Endodermal cell (in vitro differentiated cells): ENCODE data around the gene TMED7. TPM values are rescaled to one million over a fixed set of nuclear protein-coding genes. Genes with fewer than 3 reads are reported as not detected.
A peak's percentile ranks its signal among the peaks of the same experiment; 100 is the strongest.

ENCODE experiments used
- DNase-seq: peaks from one replicate; pipeline ENCODE4 v3.0.0-alpha.2; 2017
- H3K27ac ChIP-seq: 2 replicates; pipeline ENCODE4 v1.5.1; 2013; ENCODE audit warnings: mild to moderate bottlenecking, low read depth, low read length, moderate library complexity
- H3K27me3 ChIP-seq: 2 replicates; pipeline ENCODE4 v1.6.1; 2013; ENCODE audit warnings: mild to moderate bottlenecking, low read length, moderate library complexity; ENCODE audit not compliant: insufficient read depth, control insufficient read depth, poor library complexity, severe bottlenecking
- H3K36me3 ChIP-seq: 2 replicates; pipeline ENCODE4 v1.7.0; 2013; ENCODE audit warnings: mild to moderate bottlenecking, low read length, moderate library complexity; ENCODE audit not compliant: control insufficient read depth, insufficient read depth
- H3K4me1 ChIP-seq: one replicate; pipeline ENCODE4 v1.7.0; 2013; ENCODE audit warnings: low read length; ENCODE audit not compliant: control insufficient read depth, insufficient read depth
- H3K4me3 ChIP-seq: 2 replicates; pipeline ENCODE4 v1.5.1; 2013; ENCODE audit warnings: mild to moderate bottlenecking, low read length, moderate library complexity
- H3K9ac ChIP-seq: 2 replicates; pipeline ENCODE4 v1.6.1; 2013; ENCODE audit warnings: mild to moderate bottlenecking, low read length, moderate library complexity; ENCODE audit not compliant: poor library complexity, severe bottlenecking; ENCODE audit errors: extremely low read depth
- H3K9me3 ChIP-seq: 2 replicates; pipeline ENCODE4 v1.6.1; 2013; ENCODE audit warnings: mild to moderate bottlenecking, low read length, moderate library complexity; ENCODE audit not compliant: control insufficient read depth
- H3K27ac Mint-ChIP-seq: 2 replicates; pipeline ENCODE4 v1.8.0; 2020; ENCODE audit warnings: mixed read lengths
- H3K27me3 Mint-ChIP-seq: 2 replicates; pipeline ENCODE4 v1.8.0; 2021; ENCODE audit warnings: mild to moderate bottlenecking, mixed read lengths; ENCODE audit not compliant: insufficient read depth
- H3K36me3 Mint-ChIP-seq: 2 replicates; pipeline ENCODE4 v1.8.0; 2020; ENCODE audit warnings: low read depth, mixed read lengths
- H3K4me1 Mint-ChIP-seq: 2 replicates; pipeline ENCODE4 v1.8.0; 2020; ENCODE audit warnings: mixed read lengths
- H3K4me3 Mint-ChIP-seq: 2 replicates; pipeline ENCODE4 v1.8.0; 2020; ENCODE audit warnings: mild to moderate bottlenecking, moderate library complexity, mixed read lengths
- H3K9me3 Mint-ChIP-seq: 2 replicates; pipeline ENCODE4 v1.8.0; 2020; ENCODE audit warnings: mild to moderate bottlenecking, mixed read lengths
- WGBS, 2 experiments: methylation state at CpG; one replicate each; pipeline versions ENCODE4 v1.1.5 to v1.1.7; 2013; ENCODE audit warnings: missing lambda C conversion rate in 2 of 2, mixed read lengths in 1 of 2; ENCODE audit not compliant: insufficient coverage in 1 of 2, insufficient read length in 1 of 2; 5-methylcytosine and 5-hydroxymethylcytosine counted together
- total RNA-seq, 2 donors: library from RNA; stranded (reverse); fragmentation: NEBNext Ultra II Directional in 1 of 2; extraction: Animal tissue kit (Norgen Biotek cat#: 25700) in 1 of 2; gene quantifications; 2 replicates in 1 of 2; 3 replicates in 1 of 2; pipeline ENCODE4 v1.2.1, GENCODE V29; 2021
- TF ChIP-seq, protein P1 (sequence below): fragments of 200-600 bp; sonication (generic); conservative IDR thresholded peaks from 2 replicates; pipeline ENCODE4 v1.5.0; 2021; ENCODE audit warnings: antibody characterized with exemption, mild to moderate bottlenecking

TMED7 gene
- total RNA-seq, 2 donors from 2014 or later = 64.4 to 75.3 TPM

DNA sequence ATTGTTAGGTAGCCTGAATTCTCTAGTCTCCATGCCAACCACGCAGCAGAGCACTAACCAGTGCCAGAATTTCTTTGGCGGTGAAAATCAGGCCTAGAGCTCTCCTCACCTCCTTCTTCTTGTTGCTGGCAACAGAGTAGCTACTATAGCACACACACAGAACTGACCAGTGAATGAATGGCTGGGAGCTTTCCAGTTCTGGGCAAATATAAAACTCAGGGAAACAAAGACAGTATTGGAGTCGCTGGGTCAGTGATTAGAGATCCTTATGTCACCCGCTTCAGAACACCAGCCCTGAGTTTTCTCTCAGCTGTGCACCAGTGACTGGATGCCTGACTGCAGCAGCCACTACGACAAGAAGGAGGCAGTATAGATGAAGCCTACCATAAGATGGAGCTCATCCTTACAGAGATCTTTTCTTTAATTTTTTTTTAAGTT is 54.4 kb downstream of the TMED7 start:
- Histone ChIP-seq H3K27ac (no peak overlapping the region), H3K9me3 (no peaks in the 10 kb centered on the region), H3K9ac (no peak overlapping the region), H3K4me3 (no peak overlapping the region), H3K36me3 (no peaks in the 10 kb centered on the region), H3K4me1 (no peaks in the 10 kb centered on the region), H3K27me3 (no peaks in the 10 kb centered on the region)
- no peaks in the 10 kb centered on the region for H3K9me3 Mint-ChIP-seq
- no peaks in the 10 kb centered on the region for H3K27me3 Mint-ChIP-seq
- H3K27ac Mint-ChIP-seq = no peak overlapping the region
- H3K4me1 Mint-ChIP-seq = no peaks in the 10 kb centered on the region
- no peak overlapping the region for H3K4me3 Mint-ChIP-seq
- peak; percentile 65 for DNase-seq
- TF ChIP-seq, protein P1, sequence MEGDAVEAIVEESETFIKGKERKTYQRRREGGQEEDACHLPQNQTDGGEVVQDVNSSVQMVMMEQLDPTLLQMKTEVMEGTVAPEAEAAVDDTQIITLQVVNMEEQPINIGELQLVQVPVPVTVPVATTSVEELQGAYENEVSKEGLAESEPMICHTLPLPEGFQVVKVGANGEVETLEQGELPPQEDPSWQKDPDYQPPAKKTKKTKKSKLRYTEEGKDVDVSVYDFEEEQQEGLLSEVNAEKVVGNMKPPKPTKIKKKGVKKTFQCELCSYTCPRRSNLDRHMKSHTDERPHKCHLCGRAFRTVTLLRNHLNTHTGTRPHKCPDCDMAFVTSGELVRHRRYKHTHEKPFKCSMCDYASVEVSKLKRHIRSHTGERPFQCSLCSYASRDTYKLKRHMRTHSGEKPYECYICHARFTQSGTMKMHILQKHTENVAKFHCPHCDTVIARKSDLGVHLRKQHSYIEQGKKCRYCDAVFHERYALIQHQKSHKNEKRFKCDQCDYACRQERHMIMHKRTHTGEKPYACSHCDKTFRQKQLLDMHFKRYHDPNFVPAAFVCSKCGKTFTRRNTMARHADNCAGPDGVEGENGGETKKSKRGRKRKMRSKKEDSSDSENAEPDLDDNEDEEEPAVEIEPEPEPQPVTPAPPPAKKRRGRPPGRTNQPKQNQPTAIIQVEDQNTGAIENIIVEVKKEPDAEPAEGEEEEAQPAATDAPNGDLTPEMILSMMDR = peak; percentile 62
- 86 to 96% methylated on average over 3 to 5 of the region's 5 CpGs for WGBS, 2 experiments
- H3K36me3 Mint-ChIP-seq = no peaks in the 10 kb centered on the region

DNA sequence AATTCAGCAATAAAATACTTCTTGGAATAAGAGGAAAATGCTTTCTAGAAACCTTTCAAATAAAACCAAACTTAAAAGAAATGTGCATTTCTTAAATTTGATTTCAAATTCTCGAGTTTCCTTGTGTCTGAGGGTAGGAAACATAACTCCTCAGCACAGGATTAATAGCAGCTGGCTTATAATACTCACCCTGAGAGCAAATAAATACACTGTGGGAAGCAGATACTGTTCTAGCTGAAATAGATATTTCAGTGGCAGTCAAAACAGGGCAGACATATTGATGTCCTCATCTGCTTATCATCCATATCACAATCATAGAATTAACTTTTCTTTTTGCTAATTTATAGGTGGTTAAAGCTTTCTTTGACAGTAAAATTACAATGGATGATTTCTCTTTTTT is 57.2 kb downstream of the TMED7 start:
- no peaks in the 10 kb centered on the region for H3K4me1 ChIP-seq
- H3K9ac ChIP-seq = no peak overlapping the region
- no peaks in the 10 kb centered on the region for H3K36me3 Mint-ChIP-seq
- no peaks in the 10 kb centered on the region for H3K27me3 ChIP-seq
- DNase-seq = no peak
- no peaks in the 10 kb centered on the region for H3K9me3 Mint-ChIP-seq
- no peak overlapping the region for H3K27ac Mint-ChIP-seq
- TF ChIP-seq, protein P1 = no peak
- H3K4me1 Mint-ChIP-seq = no peaks in the 10 kb centered on the region
- no peaks in the 10 kb centered on the region for H3K36me3 ChIP-seq
- H3K27me3 Mint-ChIP-seq = peaks cover 2% of the 10 kb centered on the region
- H3K4me3 ChIP-seq = no peak overlapping the region
- H3K4me3 Mint-ChIP-seq = no peak overlapping the region
- no peaks in the 10 kb centered on the region for H3K9me3 ChIP-seq
- no peak overlapping the region for H3K27ac ChIP-seq
- 91% methylated on average over 1 of the region's 1 CpG; no CpG with 5 or more reads in 1 of the 2 experiments for WGBS, 2 experiments

DNA sequence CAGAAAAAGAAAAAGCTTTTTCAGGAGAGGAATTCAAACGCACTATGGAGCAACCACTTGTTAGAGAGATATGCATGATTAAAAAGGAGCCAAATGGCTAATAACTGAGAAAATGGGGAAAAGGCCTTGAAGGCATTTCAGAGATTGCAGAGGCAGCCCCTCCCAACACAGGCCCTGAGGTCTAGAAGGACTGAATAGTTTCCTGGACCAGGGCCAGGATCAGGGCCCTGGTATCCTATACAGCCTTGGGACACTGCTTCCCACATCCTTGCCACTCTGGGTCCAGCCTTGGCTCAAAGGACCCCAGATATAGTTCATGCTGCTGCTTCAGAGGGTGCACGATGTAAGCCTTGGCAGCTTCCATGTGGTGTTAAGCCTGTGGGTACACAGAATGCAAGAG is 60.6 kb downstream of the TMED7 start:
- H3K4me1 ChIP-seq = no peaks in the 10 kb centered on the region
- Mint-ChIP-seq H3K9me3 (no peaks in the 10 kb centered on the region), H3K27ac (no peak overlapping the region), H3K36me3 (no peaks in the 10 kb centered on the region), H3K4me1 (peaks cover 4% of the 10 kb centered on the region), H3K4me3 (no peak overlapping the region), H3K27me3 (peaks cover 2% of the 10 kb centered on the region)
- H3K9me3 ChIP-seq = no peaks in the 10 kb centered on the region
- no peaks in the 10 kb centered on the region for H3K36me3 ChIP-seq
- no peak overlapping the region for H3K27ac ChIP-seq
- DNase-seq = no peak
- H3K4me3 ChIP-seq = no peak overlapping the region
- TF ChIP-seq, protein P1 = no peak
- WGBS, 2 experiments = 93 to 96% methylated on average over 2 of the region's 2 CpGs
- no peaks in the 10 kb centered on the region for H3K27me3 ChIP-seq
- H3K9ac ChIP-seq = no peak overlapping the region

Other genes with a start within 250 kb of the TMED7 start
- 10 to 100 TPM; 12.3 to 14.4 TPM for gene FEM1C, start 81.3 kb downstream of the TMED7 start, total RNA-seq
- gene TICAM2, start 23.6 kb downstream of the TMED7 start, total RNA-seq = 1 to 10 TPM in 1 of 2 donors, under 1 TPM in 1; 0.84 to 1.5 TPM
- gene CDO1, start 190.6 kb upstream of the TMED7 start, total RNA-seq = 10 to 100 TPM in 1 of 2 donors, 1 to 10 TPM in 1; 7.6 to 11.7 TPM
- gene ATG12, start 215.5 kb upstream of the TMED7 start, total RNA-seq = 10 to 100 TPM; 47.9 to 57.8 TPM
- gene AP3S1, start 215.9 kb upstream of the TMED7 start, total RNA-seq = 10 to 100 TPM; 51.2 to 75.0 TPM